ENCODE measurements around the gene CADM4.

The CADM4 gene

DNA sequence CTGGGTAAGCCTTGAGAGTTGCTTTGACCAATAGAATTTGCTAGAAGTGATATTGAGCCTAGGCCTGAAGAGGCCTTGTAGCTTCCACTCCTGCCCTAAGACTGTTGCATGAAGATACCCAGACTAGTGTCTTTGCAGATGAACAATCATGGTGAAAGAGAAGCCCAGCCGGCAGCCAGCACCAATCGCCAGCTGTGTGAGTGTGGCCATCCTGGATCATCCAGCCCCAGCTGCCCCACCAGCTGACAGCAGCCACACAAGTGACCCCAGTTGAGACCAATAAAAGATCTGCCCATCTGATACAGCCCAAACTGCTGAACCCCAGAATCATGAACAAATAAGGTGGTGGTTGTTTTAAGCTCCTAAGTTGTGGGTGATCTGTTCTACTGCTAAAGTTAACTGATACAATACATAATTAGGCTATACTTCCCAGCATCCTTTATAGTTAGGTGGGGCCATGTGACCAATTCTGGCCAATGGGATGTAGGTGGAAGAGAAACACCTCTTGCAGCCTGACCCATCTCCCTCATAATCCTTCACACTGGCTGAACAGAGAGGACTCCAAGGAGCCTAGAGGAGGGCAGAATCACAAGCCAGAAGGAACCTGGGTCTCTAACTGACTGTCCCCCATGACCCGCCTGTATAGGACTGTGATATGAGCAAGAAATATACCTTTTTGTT is 10.9 kb downstream of the CADM4 start:
- Histone ChIP-seq H3K9me3 (ENCODE audit: control insufficient read depth, low read length) (no peaks in the 10 kb centered on the region), H3K36me3 (ENCODE audit: control insufficient read depth, insufficient read depth, low read length, severe bottlenecking) (no peaks in the 10 kb centered on the region), H3K4me3 (ENCODE audit: low read length) (no peak overlapping the region), H3K9ac (ENCODE audit: low read length) (no peak overlapping the region), H3K4me1 (ENCODE audit: control insufficient read depth, insufficient read depth, low read length) (no peaks in the 10 kb centered on the region), H3K27me3 (replicated peaks; ENCODE audit: control insufficient read depth, insufficient read depth, low read length) (peaks cover 12% of the 10 kb centered on the region)
- no peak for DNase-seq (ENCODE audit: low read depth)

GRCh38 chr19:43626838-43627237 is 12.8 kb downstream of the CADM4 start:
- no peak for DNase-seq (ENCODE audit: low read depth)
- Histone ChIP-seq H3K9ac (ENCODE audit: low read length) (no peak overlapping the region), H3K4me1 (ENCODE audit: control insufficient read depth, insufficient read depth, low read length) (no peaks in the 10 kb centered on the region), H3K36me3 (ENCODE audit: control insufficient read depth, insufficient read depth, low read length, severe bottlenecking) (no peaks in the 10 kb centered on the region), H3K9me3 (ENCODE audit: control insufficient read depth, low read length) (no peaks in the 10 kb centered on the region), H3K27me3 (replicated peaks; ENCODE audit: control insufficient read depth, insufficient read depth, low read length) (peaks cover 12% of the 10 kb centered on the region), H3K4me3 (ENCODE audit: low read length) (no peak overlapping the region)

- H3K36me3 ChIP-seq (ENCODE audit: control insufficient read depth, insufficient read depth, low read length, severe bottlenecking): no peaks in the 10 kb centered on the region
Measured at GRCh38 chr19:43625918-43626579, 13.6 kb downstream of the CADM4 start.

GRCh38 chr19:43624933-43625332 is 14.7 kb downstream of the CADM4 start:
- Histone ChIP-seq H3K4me3 (ENCODE audit: low read length) (no peak overlapping the region), H3K27me3 (replicated peaks; ENCODE audit: control insufficient read depth, insufficient read depth, low read length) (peaks cover 12% of the 10 kb centered on the region), H3K36me3 (ENCODE audit: control insufficient read depth, insufficient read depth, low read length, severe bottlenecking) (no peaks in the 10 kb centered on the region), H3K9me3 (ENCODE audit: control insufficient read depth, low read length) (no peaks in the 10 kb centered on the region), H3K4me1 (ENCODE audit: control insufficient read depth, insufficient read depth, low read length) (peaks cover 5% of the 10 kb centered on the region), H3K9ac (ENCODE audit: low read length) (no peak overlapping the region)
- no peak for DNase-seq (ENCODE audit: low read depth)

More at GRCh38 chr19:43625918-43626579, 13.6 kb downstream of the CADM4 start:
- H3K27me3 ChIP-seq (replicated peaks; ENCODE audit: control insufficient read depth, insufficient read depth, low read length): peaks cover 12% of the 10 kb centered on the region
- H3K9me3 ChIP-seq (ENCODE audit: control insufficient read depth, low read length): no peaks in the 10 kb centered on the region
- H3K9ac ChIP-seq (ENCODE audit: low read length): no peak overlapping the region
- H3K4me3 ChIP-seq (ENCODE audit: low read length): no peak overlapping the region
- no peaks in the 10 kb centered on the region for H3K4me1 ChIP-seq (ENCODE audit: control insufficient read depth, insufficient read depth, low read length)
- no peak for DNase-seq (ENCODE audit: low read depth)

DNA sequence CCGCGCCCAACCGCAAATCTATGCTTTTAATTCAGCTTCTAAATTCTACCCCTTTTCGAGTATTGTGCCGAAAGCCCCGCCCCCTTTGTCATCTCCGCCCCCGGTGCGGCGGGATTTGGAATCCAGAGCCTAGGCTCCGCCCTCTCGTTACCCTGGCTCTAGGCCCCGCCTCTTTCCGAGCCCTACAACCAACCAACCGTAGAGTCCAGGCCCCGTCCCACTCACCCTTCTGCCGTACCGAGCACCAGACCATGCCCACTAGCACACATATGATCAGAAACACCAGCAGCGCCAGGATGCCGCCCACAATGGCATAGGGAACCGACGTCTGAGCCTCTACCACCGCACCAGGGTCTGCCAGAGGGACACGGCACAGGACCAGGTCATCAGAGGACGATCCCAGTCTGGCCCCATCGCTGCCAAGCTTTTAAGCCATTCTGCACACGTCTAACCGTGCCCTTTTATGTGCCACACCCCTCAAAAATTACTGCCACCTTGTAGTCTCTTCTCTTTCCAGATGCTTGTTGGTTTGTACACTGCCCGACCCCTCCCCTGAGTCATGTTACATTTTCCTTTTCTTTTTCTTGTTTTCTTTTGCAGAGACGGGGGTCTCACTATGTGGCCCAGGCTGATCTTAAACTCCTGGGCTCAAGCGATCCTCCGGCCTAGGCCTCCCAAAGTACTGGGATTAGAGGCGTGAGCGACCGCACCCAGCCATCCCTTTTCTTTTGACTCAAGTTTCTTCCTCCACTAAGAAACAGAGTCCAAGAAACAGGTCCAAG is 15.6 kb downstream of the CADM4 start:
- Histone ChIP-seq H3K4me1 (ENCODE audit: control insufficient read depth, insufficient read depth, low read length) (peaks cover 6% of the 10 kb centered on the region), H3K9me3 (ENCODE audit: control insufficient read depth, low read length) (no peaks in the 10 kb centered on the region), H3K9ac (ENCODE audit: low read length) (no peak overlapping the region), H3K27me3 (replicated peaks; ENCODE audit: control insufficient read depth, insufficient read depth, low read length) (peaks cover 12% of the 10 kb centered on the region), H3K36me3 (ENCODE audit: control insufficient read depth, insufficient read depth, low read length, severe bottlenecking) (no peaks in the 10 kb centered on the region), H3K4me3 (ENCODE audit: low read length) (no peak overlapping the region)
- no peak for DNase-seq (ENCODE audit: low read depth)

- Histone ChIP-seq H3K4me1 (ENCODE audit: control insufficient read depth, insufficient read depth, low read length) (peaks cover 14% of the 10 kb centered on the region), H3K9me3 (ENCODE audit: control insufficient read depth, low read length) (no peaks in the 10 kb centered on the region), H3K9ac (ENCODE audit: low read length) (no peak overlapping the region), H3K27me3 (replicated peaks; ENCODE audit: control insufficient read depth, insufficient read depth, low read length) (peaks cover 12% of the 10 kb centered on the region), H3K4me3 (ENCODE audit: low read length) (no peak overlapping the region), H3K36me3 (ENCODE audit: control insufficient read depth, insufficient read depth, low read length, severe bottlenecking) (no peaks in the 10 kb centered on the region)
- DNase-seq (ENCODE audit: low read depth): no peak
Measured at GRCh38 chr19:43622956-43623355, 16.7 kb downstream of the CADM4 start.

- Histone ChIP-seq H3K4me3 (ENCODE audit: low read length) (no peak overlapping the region), H3K9ac (ENCODE audit: low read length) (no peak overlapping the region), H3K9me3 (ENCODE audit: control insufficient read depth, low read length) (no peaks in the 10 kb centered on the region), H3K36me3 (ENCODE audit: control insufficient read depth, insufficient read depth, low read length, severe bottlenecking) (no peaks in the 10 kb centered on the region), H3K4me1 (ENCODE audit: control insufficient read depth, insufficient read depth, low read length) (peaks cover 14% of the 10 kb centered on the region), H3K27me3 (replicated peaks; ENCODE audit: control insufficient read depth, insufficient read depth, low read length) (peaks cover 9% of the 10 kb centered on the region)
- no peak for DNase-seq (ENCODE audit: low read depth)
Measured at GRCh38 chr19:43622070-43622469, 17.6 kb downstream of the CADM4 start.

- Histone ChIP-seq H3K4me1 (ENCODE audit: control insufficient read depth, insufficient read depth, low read length) (peaks cover 14% of the 10 kb centered on the region), H3K9ac (ENCODE audit: low read length) (peak overlapping the region; percentile 88), H3K4me3 (ENCODE audit: low read length) (peak overlapping the region; percentile 94), H3K36me3 (ENCODE audit: control insufficient read depth, insufficient read depth, low read length, severe bottlenecking) (no peaks in the 10 kb centered on the region), H3K9me3 (ENCODE audit: control insufficient read depth, low read length) (no peaks in the 10 kb centered on the region), H3K27me3 (replicated peaks; ENCODE audit: control insufficient read depth, insufficient read depth, low read length) (no peaks in the 10 kb centered on the region)
- DNase-seq (ENCODE audit: low read depth): no peak
Measured at GRCh38 chr19:43620061-43621001, 19.3 kb downstream of the CADM4 start.

DNA sequence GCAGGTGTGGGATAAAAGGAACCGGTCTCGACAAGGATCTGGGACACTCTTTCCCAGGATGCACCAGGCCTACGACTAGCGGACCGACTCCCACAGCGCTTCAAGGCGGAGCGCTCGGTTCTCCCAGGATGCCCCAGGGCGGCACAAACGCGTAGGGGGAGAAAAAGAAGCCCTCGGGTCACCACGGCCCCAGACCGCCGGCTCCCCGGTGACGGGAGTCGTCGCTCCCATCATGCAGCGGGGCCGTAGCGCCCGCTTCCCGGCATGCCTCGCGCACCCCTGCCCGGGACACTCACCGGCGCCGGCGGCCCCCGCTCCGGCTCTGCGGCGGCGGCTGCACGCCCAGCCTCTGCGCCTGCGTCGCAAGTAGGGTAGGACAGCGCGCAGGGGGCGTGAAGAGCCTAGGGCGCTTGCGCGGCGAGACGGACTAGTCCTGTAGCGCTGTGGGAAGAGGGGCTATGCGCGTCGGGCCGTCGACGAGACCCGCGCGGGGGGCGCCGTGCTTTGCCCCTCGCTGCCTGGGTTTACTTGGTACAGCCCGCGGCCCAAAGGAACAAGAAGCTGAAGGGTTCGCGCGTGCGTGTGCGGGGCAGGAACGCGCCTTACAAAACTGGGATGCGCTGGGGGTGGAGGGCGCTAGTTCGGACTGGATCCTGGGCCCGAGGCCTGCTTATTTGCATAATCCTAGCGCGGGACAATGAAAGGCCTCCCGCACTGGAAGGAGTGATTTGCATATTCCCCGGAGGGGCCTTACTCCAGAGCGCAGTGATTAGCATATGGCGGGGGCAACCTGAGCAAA is 20.2 kb downstream of the CADM4 start, which contains the start of gene ZNF428:
ZNF428 (minus strand) TSS at position 368 of the 799 bp plus-strand sequence. CDS start 5,325 bp downstream, outside the sequence.
- peak; percentile 95 for DNase-seq (ENCODE audit: low read depth)
- H3K4me1 ChIP-seq (ENCODE audit: control insufficient read depth, insufficient read depth, low read length): peaks cover 14% of the 10 kb centered on the region
- H3K4me3 ChIP-seq (ENCODE audit: low read length): peak within 1 kb of the TSS; percentile 94
- no peaks in the 10 kb centered on the region for H3K27me3 ChIP-seq (replicated peaks; ENCODE audit: control insufficient read depth, insufficient read depth, low read length)
- H3K9ac ChIP-seq (ENCODE audit: low read length): peak within 1 kb of the TSS; percentile 88
- H3K36me3 ChIP-seq (ENCODE audit: control insufficient read depth, insufficient read depth, low read length, severe bottlenecking): no peaks in the 10 kb centered on the region
- H3K9me3 ChIP-seq (ENCODE audit: control insufficient read depth, low read length): no peaks in the 10 kb centered on the region

DNA sequence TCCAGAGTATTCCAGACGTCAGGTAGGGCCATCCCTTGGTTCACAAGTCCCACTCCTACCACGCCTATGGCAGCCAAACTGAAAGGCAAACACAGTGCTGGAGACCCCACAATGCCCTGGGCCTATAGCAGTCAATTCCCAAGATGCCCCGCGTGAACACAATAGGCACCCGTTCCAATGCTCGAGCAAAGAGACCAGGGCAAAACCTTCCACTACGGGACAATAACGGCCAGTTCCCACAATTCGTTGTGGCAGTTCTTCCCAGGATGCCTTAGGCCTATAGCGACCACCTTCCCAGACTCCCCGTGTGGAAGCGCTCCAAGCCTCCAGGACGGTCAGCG is 20.8 kb downstream of the CADM4 start:
- DNase-seq (ENCODE audit: low read depth): no peak
- peak overlapping the region; percentile 94 for H3K4me3 ChIP-seq (ENCODE audit: low read length)
- no peaks in the 10 kb centered on the region for H3K27me3 ChIP-seq (replicated peaks; ENCODE audit: control insufficient read depth, insufficient read depth, low read length)
- peaks cover 14% of the 10 kb centered on the region for H3K4me1 ChIP-seq (ENCODE audit: control insufficient read depth, insufficient read depth, low read length)
- no peaks in the 10 kb centered on the region for H3K9me3 ChIP-seq (ENCODE audit: control insufficient read depth, low read length)
- H3K9ac ChIP-seq (ENCODE audit: low read length): peak overlapping the region; percentile 88
- peaks cover under 1% of the 10 kb centered on the region for H3K36me3 ChIP-seq (ENCODE audit: control insufficient read depth, insufficient read depth, low read length, severe bottlenecking)

Data from adipocyte (in vitro differentiated cells).